NCI-H2107 treated with DMSO at 0.1 percent for 48 hours (cell line): ENCODE measurements around the gene LGI4.
A peak's percentile ranks its signal among the peaks of the same experiment; 100 is the strongest.
"Not testable (repeated sequence)": the region's sequence is repeated elsewhere in the genome, so short reads cannot be mapped to it uniquely, and the experiment has no call there.

Experiments
- DNase-seq: peaks from one replicate; lab custom pipeline; 2025; ENCODE audit not compliant: unreplicated experiment; lab: John Stamatoyannopoulos, UW

The LGI4 gene

GRCh38 chr19:35142606-35143230 is 7.9 kb upstream of the LGI4 start:
- no peak for DNase-seq

GRCh38 chr19:35141837-35142605 is 7.2 kb upstream of the LGI4 start:
- DNase-seq: no peak

- DNase-seq: no peak
Measured at GRCh38 chr19:35140962-35141836, 6.3 kb upstream of the LGI4 start.

GRCh38 chr19:35140207-35140961 is 5.5 kb upstream of the LGI4 start:
- DNase-seq: no peak

- no peak for DNase-seq
Measured at GRCh38 chr19:35138305-35138892, 3.5 kb upstream of the LGI4 start, which contains the start of gene FXYD1. Gene FXYD1, plus strand, starts transcription at chr19:35138824. Its CDS starts 1,256 bp downstream, at chr19:35140080.

- DNase-seq: no peak
Measured at GRCh38 chr19:35136977-35137702, 2.3 kb upstream of the LGI4 start.

- no peak for DNase-seq
Measured at GRCh38 chr19:35136231-35136630, 1.4 kb upstream of the LGI4 start.

- peak; percentile 7 for DNase-seq
Measured at GRCh38 chr19:35135389-35135909, 590 bp upstream of the LGI4 start.

- DNase-seq: no peak
Measured at GRCh38 chr19:35133826-35134225, 1.0 kb downstream of the LGI4 start.

- DNase-seq: no peak
Measured at GRCh38 chr19:35132254-35132653, 2.6 kb downstream of the LGI4 start.

GRCh38 chr19:35130761-35131720 is 3.8 kb downstream of the LGI4 start:
- DNase-seq: no peak

GRCh38 chr19:35129724-35130274 is 5.1 kb downstream of the LGI4 start:
- not testable (repeated sequence) for DNase-seq

- no peak for DNase-seq
Measured at GRCh38 chr19:35128398-35129057, 6.3 kb downstream of the LGI4 start.

- DNase-seq: no peak
Measured at GRCh38 chr19:35127871-35128270, 7.0 kb downstream of the LGI4 start.

- DNase-seq: no peak
Measured at GRCh38 chr19:35126624-35126959, 8.3 kb downstream of the LGI4 start.

GRCh38 chr19:35125749-35126623 is 8.9 kb downstream of the LGI4 start:
- DNase-seq: no peak

- DNase-seq: no peak
Measured at GRCh38 chr19:35125270-35125717, 9.6 kb downstream of the LGI4 start.
